Esophagus squamous epithelium (tissue), 5 donors: Measurements from ENCODE around the gene PELI1. TPM values are rescaled to one million over a fixed set of nuclear protein-coding genes. Genes with fewer than 3 reads are reported as not detected.
A peak's percentile ranks its signal among the peaks of the same experiment; 100 is the strongest.

Source experiments
- DNase-seq: peaks from one replicate; lab custom pipeline; 2025; lab: John Stamatoyannopoulos, UW
- H3K27ac ChIP-seq, 4 donors: fragments of 200-600 bp; sonication (generic); one replicate each; pipeline ENCODE4 v1.5.1; 2016 to 2019; ENCODE audit warnings: mild to moderate bottlenecking in 1 of 4
- H3K27me3 ChIP-seq, 4 donors: fragments of 200-600 bp; sonication (generic); 1 replicate in 3 of 4; 2 replicates in 1 of 4; pipeline versions ENCODE4 v1.5.1 to v1.6.0; 2017 to 2021; ENCODE audit warnings: antibody characterized with exemption in 1 of 4
- H3K36me3 ChIP-seq, 3 donors: fragments of 200-600 bp; sonication (generic); one replicate each; pipeline ENCODE4 v1.5.1; 2016 to 2019
- H3K4me1 ChIP-seq, 3 donors: fragments of 200-600 bp; sonication (generic); one replicate each; pipeline ENCODE4 v1.5.1; 2017 to 2019
- H3K4me3 ChIP-seq, 4 donors: fragments of 200-600 bp; sonication (generic); 1 replicate in 3 of 4; 2 replicates in 1 of 4; pipeline ENCODE4 v1.5.1; 2016 to 2019; ENCODE audit warnings: mild to moderate bottlenecking in 2 of 4, moderate library complexity in 1 of 4
- H3K9me3 ChIP-seq, 3 donors: fragments of 200-600 bp; sonication (generic); one replicate each; pipeline ENCODE4 v1.5.1; 2016 to 2019
- CTCF ChIP-seq, 6 experiments: fragments of 450-650 bp in 4 of 6; fragments of 200-600 bp in 2 of 6; sonication (generic) in 2 of 6; IDR thresholded peaks; one replicate each; pipeline ENCODE4 v1.5.1; 2016 to 2019; ENCODE audit warnings: antibody characterized with exemption in 6 of 6, mild to moderate bottlenecking in 4 of 6, moderate library complexity in 4 of 6
- POLR2A ChIP-seq, 4 donors: fragments of 450-650 bp; IDR thresholded peaks; one replicate each; pipeline ENCODE4 v1.6.1; 2017; ENCODE audit warnings: antibody characterized with exemption in 4 of 4, mild to moderate bottlenecking in 4 of 4, moderate library complexity in 3 of 4
- WGBS, 2 donors: methylation state at CpG; one replicate each; pipeline ENCODE4 v1.1.5; 2018; 5-methylcytosine and 5-hydroxymethylcytosine counted together
- intact Hi-C: fragments of 100-400 bp; cut with DNase I; formaldehyde crosslinking; loops from one replicate; pipeline ENCODE4 v1.15.0; 2022
- total RNA-seq, 4 donors: library from RNA; depleted of rRNA; stranded (reverse); fragments of >200 nt; gene quantifications; one replicate each; pipeline ENCODE4 v1.1.0, GENCODE V29; 2016
- donor health status: DM: yes; HTN: yes; CAD: no.

PELI1 gene
- total RNA-seq, 4 donors from 2014 or later = 23.7 to 40.4 (median 34.5) TPM

DNA sequence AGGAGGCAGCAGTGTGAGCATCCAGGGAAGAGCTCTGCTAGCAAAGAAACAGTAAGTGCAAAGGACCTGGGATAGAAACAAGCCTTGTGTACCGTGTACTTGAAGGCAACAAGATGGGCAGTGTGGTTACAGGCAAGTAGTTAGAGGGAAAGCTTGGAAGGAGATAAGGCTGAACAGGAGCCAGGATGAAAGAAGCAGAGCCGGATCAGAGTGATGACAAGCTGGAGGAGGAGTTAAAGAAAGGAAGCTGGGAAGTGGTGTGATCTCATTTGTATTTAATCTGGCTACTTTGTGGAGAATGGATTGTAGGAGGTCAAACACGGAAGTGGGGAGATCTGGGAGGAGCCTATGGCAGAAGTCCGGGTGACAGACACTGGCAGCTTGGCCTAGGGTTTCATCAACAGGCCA, 80.3 kb downstream of the PELI1 start:
- WGBS, 2 donors = 19 to 23% methylated on average over 4 of the region's 4 CpGs
- Histone ChIP-seq H3K27ac (peak overlapping the region; percentile 48 to 86 (median 83)), H3K27me3 (no peaks in the 10 kb centered on the region), H3K4me3 (peak overlapping the region in 1 of 4 donors; percentile 2), H3K36me3 (no peaks in the 10 kb centered on the region), H3K4me1 (peaks cover 18 to 55% (median 25%) of the 10 kb centered on the region in 3 donors), H3K9me3 (no peaks in the 10 kb centered on the region)
- intact Hi-C loops = no loop called here
- TF ChIP-seq CTCF (IDR thresholded peaks at IDR 0.05) = no peak
- TF ChIP-seq POLR2A (IDR thresholded peaks at IDR 0.05) = no peak
- no peak for DNase-seq

DNA sequence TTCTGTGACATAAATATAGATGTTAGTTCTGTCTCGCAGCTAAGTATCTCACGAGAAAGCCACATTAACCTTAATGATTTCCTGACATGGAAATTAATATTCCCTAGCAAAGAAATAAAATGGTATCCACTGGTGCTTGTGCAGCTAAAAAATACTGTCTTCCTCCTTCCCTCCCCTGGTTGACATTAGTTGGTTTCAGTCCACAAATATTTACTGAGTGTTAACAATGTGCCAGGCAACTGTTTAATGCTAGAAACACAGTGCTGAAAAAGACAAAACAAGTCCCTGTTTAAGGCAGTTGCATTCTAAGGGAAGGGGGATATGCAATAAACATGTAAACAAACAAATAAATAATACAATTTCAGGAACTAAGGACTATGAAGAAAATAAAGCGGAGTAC, 80.8 kb downstream of the PELI1 start:
- peak overlapping the region; percentile 48 to 86 (median 83) for H3K27ac ChIP-seq
- no peaks in the 10 kb centered on the region for H3K27me3 ChIP-seq
- H3K9me3 ChIP-seq = no peaks in the 10 kb centered on the region
- 74 to 80% methylated on average over 3 of the region's 3 CpGs for WGBS, 2 donors
- intact Hi-C loops = no loop called here
- H3K4me1 ChIP-seq = peaks cover 18 to 55% (median 25%) of the 10 kb centered on the region in 3 donors
- H3K36me3 ChIP-seq = no peaks in the 10 kb centered on the region
- H3K4me3 ChIP-seq = no peak overlapping the region
- DNase-seq = no peak
- TF ChIP-seq POLR2A (IDR thresholded peaks at IDR 0.05) (no peak), CTCF (IDR thresholded peaks at IDR 0.05) (no peak)

GRCh38 chr2:64062840-64063239, 81.4 kb downstream of the PELI1 start:
- peak overlapping the region; percentile 48 to 86 (median 83) for H3K27ac ChIP-seq
- intact Hi-C loops = no loop called here

DNA sequence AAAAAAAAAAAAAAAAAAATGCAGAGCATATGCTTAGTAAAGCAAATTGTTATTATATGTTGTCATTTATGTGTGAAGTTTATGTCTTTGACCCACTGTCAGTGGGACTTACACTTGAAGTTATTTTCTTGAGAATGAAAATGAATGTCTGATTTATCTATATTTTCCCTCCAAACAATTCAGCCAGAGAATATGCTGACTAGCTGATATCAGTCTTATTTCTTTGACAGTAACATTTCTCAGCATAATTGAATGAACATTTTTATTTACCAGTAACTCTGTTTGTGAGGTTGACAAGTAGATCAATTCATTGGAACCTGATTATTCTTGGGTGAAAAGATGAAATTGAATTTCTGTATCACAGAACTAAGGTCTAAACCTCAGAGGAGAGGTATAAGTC, 85.0 kb downstream of the PELI1 start:
- Histone ChIP-seq H3K27me3 (no peaks in the 10 kb centered on the region), H3K36me3 (no peaks in the 10 kb centered on the region), H3K27ac (no peak overlapping the region), H3K9me3 (no peaks in the 10 kb centered on the region), H3K4me1 (peaks cover 14 to 22% (median 15%) of the 10 kb centered on the region in 3 donors), H3K4me3 (no peak overlapping the region)
- no peak for TF ChIP-seq POLR2A (IDR thresholded peaks at IDR 0.05)
- TF ChIP-seq CTCF (IDR thresholded peaks at IDR 0.05) = no peak
- intact Hi-C loops = loop anchor here (10.0 kb wide), 1 partner anchor 266 kb away; no protein-coding TSS in a partner anchor
- no peak for DNase-seq

More at GRCh38 chr2:64062840-64063239, 81.4 kb downstream of the PELI1 start:
- no peaks in the 10 kb centered on the region for H3K9me3 ChIP-seq
- H3K36me3 ChIP-seq = no peaks in the 10 kb centered on the region
- no peak overlapping the region for H3K4me3 ChIP-seq
- H3K4me1 ChIP-seq = peaks cover 18 to 55% (median 25%) of the 10 kb centered on the region in 3 donors
- H3K27me3 ChIP-seq = no peaks in the 10 kb centered on the region
- TF ChIP-seq POLR2A (IDR thresholded peaks at IDR 0.05) (no peak), CTCF (IDR thresholded peaks at IDR 0.05) (no peak)
- DNase-seq = no peak

DNA sequence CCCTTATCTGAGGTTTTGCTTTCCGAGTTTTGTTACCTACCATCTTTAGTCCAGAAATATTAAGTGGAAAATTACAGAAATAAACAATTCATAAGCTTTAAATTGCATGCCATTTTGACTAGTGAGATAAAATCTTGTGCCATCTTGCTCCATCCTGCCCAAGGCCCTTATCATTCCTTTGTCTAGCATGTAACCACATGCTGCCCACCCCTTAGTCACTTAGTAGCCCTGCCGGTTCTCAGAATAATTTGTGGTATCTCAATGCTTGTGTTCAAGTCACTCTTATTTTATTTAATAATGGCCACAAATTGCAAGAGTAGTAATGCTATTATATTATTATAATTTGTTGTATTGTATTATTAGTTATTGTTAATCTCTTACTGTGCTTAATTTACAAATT, 88.2 kb downstream of the PELI1 start:
- no peak for DNase-seq
- H3K36me3 ChIP-seq = no peaks in the 10 kb centered on the region
- intact Hi-C loops = loop anchor here (10.0 kb wide), 1 partner anchor 269 kb away; no protein-coding TSS in a partner anchor

More for the DNA sequence above, 88.2 kb downstream of the PELI1 start:
- Histone ChIP-seq H3K9me3 (no peaks in the 10 kb centered on the region), H3K4me1 (peaks cover 0 to 6% (median 0%) of the 10 kb centered on the region in 3 donors), H3K4me3 (no peak overlapping the region), H3K27me3 (no peaks in the 10 kb centered on the region), H3K27ac (no peak overlapping the region)
- 46 to 57% methylated on average over 2 of the region's 2 CpGs for WGBS, 2 donors
- TF ChIP-seq CTCF (IDR thresholded peaks at IDR 0.05) (no peak), POLR2A (IDR thresholded peaks at IDR 0.05) (no peak)
